NOMO-1 treated with dmso at 0.1 percent for 144 hours (cell line): ENCODE results near the gene DBI.

Experiments used
- DNase-seq: peaks from one replicate; lab custom pipeline; 2025; ENCODE audit not compliant: unreplicated experiment; lab: John Stamatoyannopoulos, UW

Gene DBI

DNA sequence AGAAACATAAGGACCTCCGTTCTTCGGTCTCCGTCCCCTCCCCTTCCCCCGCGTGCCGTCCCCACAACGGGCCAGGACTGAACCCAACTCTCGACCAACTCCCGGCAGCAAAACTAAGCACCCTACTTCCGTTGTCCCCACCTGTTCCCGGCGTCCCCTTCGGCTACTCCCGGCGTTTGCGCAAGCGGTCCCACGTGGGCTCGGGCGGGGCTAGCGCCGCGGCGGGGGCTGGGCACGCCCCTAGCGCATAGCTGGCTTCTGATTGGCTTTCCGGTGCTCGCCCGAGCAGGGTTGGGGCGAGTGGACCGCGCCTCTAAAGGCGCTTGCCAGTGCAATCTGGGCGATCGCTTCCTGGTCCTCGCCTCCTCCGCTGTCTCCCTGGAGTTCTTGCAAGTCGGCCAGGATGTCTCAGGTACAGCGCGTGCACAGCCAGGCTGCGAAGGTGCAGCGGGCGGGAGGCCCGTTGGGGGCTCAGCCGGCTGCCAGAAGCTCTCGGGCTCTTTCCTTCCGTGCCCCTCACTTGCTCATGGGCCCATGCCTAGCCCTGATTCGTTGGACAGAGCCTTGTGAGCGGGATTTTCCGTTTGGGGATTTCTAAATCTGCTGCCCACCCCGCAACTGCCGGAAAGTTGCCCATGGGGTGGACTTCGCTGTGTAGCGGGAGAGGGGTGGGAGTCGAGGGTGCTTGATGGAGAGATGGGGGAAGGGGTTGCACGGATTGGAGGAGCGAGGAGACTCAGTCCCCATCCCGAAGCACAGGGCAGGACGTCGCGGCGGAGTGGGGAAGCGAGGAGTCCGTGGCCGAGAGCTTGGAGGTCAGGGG, at the start of gene DBI, which contains the start of gene C2orf76:
DBI (plus strand) TSS at position 329 of the 823 bp plus-strand sequence; CDS start at position 404, 75 bp downstream.
C2orf76 (minus strand) TSS at position 186 of the 823 bp plus-strand sequence. CDS start 26,875 bp downstream, outside the sequence.
- DNase-seq, result peak; percentile 95

DNA sequence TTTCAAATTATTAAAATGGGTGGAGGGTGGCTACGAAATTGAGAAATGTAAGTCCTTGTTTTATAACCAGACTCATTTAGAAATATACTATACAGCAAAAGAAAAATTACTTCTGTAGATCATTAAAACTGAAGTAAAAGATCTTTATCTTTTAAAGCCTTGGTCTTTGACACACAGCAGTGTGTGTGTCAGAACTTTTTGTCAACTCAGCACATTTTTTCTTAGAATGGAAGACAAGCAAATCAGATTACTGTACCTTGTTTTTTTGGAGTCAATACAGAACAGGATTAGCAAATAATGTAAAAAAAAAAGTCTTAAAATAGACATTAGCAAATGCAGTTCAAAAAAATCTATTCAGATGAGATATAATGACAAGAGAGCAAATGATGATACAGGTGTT, 49.2 kb upstream of the DBI start:
- DNase-seq, result no peak

DNA sequence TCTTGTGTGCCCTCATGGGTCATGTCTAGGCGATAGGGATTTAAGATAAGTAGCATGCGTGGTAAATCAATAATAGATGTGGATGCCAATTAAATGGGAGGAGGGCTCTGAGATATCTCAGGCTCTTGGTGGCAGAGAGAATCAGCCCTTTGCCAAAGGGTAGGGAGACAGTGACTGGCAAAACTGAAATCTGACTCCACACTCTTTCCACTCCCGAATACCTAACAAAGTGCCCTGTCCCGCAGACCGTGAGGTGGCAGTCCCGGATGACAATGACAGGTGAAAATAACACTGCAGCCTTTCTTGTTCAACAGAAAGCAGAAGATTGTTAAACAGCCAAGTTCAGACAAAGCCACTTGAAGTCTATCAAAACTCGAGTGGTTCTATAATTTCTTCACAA, 47.2 kb upstream of the DBI start:
- no peak for DNase-seq

DNA sequence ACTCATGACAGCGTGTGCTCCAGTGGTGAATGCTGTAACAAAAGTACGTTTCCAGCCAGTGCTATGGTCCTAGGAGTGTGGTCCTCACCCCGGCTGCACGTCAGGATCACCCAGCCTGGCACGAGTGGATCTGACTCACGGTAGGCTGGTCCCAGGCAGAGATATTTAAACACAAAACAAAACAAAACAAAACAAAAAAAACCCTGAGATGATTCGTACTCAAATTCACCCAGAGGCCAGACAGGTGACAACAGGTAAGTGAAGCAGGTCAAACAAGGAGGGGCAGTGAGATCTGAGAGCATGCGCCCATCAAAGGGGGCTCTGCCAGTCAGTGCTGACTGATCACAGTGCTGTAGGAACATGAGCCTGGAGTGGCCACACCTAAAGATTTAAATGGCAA, 43.3 kb upstream of the DBI start:
- no peak for DNase-seq

DNA sequence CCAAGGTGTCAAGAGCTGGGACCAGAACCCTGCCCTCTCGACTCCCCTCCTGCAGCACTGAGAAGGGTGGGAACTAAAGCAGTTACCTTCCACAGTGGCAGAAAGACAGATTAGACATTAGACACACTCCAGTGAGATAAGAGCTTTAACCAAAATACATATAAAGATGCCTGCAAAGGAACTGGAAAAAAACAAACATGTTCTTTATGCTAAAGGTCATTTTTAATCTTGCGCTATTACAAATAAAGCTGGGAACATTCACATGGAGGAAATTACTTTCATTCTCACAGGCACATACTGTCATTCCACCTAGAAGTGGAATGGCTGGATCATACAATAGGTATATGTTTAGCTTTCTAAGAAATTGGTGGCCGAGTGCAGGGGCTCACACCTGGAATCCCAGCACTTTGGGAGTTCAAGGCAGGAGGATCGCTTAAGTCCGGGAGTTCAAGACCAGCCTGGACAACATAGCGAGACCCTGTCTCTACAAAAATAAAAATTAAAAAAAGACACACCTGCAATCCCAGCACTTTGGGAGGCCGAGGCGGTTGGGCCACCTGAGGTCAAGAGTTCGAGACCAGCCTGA, 42.0 kb upstream of the DBI start:
- no peak for DNase-seq

DNA sequence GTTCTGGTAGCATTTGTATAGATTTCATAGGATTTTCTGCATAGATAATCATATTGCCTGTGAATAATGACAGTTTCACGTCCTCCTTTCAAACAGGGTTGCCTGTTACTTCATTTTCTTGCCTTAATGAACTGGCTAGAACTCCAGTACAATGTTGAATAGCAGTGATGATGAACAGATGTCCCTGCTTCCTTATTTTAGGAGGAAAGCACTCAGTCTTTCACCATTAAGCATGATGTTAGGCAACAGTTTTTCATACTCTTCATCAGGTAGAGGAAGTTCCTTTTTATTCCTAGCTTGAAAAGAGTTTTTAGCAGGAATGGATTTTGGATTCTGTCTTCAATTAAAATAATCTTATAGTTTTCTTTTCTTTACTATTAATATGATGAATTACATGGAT, 39.8 kb upstream of the DBI start:
- peak; percentile 74 for DNase-seq

DNA sequence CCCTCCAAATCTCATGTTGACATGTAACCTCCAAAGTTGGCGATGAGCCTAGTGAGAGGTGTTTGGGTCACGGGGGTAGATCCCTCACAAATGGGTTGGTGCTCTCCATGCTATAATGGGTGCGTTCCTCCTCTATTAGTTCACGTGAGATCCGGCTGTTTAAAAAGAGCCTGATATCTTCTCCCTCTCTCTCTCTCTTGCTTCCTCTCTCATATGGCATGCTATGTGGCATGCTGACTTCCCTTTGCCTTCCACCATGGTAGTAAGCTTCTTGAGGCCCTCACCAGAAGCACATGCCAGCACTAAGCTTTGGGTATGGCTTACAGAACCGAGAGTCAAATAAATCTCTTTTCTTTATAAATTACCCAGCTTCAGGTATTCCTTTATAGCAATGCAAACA, 39.3 kb upstream of the DBI start:
- no peak for DNase-seq

DNA sequence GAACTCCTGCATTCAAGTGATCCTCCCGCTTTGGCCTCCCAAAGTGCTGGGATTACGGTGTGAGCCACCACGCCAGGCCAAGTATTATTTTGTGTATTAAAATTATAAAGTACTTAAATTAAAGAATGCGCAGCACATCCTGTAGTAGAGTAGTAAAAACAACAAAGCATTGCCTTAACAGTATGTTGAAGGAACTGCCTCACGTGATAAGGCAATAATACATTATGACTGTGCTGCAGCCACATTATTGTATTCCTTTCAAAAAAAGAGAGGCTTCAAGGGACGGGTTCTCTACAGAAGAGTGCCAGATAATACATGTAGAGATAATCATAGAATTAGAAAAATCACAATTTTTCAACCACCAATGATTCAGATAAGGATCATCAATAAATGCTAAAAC, 33.8 kb upstream of the DBI start:
- no peak for DNase-seq

DNA sequence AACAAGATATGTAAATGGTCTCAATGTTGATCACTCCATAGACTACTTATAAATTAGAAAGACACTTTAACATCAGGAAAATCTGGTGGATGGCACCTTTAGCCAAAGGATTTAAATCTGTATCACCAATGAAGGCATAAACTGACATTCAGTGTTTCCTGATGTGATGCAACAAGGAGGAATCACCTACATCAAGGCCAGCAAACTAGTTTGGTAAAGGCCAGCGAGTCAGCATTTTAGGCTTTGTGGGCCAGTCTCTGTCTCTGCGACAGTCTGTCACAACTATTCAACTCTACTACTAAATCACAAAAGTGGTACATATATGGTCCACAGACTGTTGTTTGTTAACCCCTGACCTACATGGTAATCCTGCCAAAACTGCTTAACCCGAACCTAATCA, 33.4 kb upstream of the DBI start:
- DNase-seq, result no peak

DNA sequence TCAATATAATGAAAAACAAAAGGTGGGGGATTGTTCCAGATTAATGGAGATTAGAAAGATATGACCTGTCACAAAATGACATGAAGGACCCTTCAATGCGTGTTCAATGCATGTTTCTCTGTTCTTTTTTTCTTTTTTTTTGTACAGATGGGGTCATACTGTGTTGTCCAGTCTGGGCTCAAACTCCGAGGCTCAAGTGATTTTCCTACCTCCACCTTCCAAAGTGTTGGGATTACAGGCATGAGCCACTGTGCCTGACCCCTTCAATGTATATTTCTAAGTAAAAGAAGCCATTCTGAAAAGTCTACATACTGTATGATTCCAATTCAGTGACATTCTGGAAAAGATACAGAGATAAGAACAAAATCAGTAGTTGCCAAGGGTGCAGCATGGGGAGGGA, 32.9 kb upstream of the DBI start:
- no peak for DNase-seq

DNA sequence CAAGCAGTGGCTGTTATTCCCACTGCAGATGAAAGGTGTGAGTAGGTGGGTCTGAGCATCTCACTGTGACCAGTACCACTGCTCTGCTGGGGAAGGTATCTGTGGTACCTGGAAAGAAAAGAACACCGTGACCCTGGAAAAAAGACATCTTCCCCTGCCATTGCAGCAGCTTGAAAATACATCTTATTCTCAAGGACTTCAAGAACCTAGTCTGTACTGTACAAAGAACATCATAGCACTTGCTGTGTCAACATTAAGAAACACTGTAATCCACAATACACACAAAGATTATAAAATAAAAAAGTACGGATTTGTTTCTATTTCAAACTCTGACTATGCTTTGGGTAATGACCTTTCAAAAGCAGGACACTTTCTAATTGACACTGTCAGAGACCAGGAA, 29.0 kb upstream of the DBI start:
- DNase-seq, result no peak

DNA sequence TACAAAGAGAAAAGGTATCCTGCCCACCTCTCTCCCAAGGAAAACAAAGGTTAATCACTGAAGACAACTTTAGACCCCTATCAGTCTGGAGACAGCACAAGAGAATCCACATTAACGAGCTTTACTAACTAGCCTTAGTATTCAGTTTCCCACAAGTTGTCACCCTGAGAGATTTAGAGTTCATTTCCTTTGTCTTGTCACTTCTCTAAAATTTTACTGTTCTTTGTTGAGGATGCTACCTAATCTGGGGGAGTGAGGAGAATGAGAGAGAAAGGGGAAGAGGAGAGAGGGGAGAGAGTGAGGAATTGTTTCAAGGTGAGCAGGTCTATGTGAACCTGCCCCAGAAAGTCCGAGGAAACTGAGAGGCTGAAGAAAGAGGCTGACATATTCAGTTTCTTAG, 28.5 kb upstream of the DBI start:
- no peak for DNase-seq

DNA sequence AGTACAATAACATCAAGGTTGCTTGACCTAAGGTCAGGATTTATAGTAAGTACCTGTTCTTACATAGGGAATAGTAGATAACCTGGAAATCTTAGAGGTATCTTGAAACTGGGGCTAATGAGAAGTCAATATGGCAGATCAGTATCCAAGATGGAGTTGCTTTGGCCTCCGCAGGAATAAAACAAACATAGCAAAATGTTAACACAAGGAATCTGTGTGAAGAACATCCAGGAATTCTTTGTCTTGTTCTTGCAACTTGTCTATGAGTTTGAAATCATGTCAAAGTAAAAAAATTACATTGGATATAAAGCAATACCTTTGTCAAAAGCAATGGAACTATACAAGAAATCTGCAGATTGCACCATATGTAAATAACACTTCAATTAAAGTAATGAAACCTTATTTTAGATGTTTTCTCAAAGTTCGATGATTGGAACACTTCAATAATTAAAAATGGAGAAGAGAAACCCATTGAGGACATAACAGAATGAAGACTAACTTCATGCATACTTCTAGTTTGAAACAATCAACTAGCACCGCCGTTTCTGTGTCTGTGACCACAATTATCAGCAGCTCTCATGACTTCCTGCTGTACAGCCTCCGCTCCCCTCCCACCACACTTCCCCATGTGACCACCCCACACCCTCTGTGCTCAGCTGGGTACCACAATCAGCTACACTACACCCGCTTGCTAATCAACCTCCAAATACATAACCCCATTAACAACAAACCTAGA, 27.8 kb upstream of the DBI start:
- DNase-seq, result peak; percentile 47

DNA sequence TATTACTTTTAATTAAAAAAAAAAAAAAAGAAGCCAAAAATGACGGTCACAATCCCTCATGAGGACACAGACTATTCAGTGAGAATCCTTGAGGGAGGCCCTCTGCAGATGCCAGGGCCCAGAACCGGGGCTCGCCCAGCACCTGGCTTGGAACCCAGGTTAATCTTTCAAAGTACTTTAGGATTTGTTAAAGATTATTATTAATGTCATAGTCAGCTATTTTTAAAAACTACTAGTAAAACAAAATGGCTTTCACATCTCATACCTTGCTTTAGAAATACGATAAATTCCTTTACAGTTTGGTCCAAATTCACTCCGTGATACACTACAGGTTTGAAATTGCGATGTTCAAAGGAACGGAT, 27.2 kb upstream of the DBI start:
- DNase-seq, result no peak

DNA sequence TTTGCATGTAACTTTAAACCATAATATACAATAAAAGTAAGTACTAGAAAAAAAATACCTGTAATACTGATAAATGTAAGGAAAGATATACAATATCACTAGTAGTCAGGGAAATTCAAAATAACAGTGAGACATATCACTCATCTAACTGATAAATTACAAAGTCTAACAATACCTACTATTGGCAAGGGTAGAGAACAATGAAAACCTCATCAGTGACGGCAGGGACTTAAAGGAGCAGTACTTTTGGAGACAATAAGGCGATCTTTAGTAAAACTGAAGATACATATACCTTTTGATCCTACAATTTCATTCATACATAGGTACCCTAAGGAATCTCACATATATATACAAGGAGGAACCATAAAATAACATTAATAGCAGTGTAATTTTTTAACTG, 25.1 kb upstream of the DBI start:
- no peak for DNase-seq

DNA sequence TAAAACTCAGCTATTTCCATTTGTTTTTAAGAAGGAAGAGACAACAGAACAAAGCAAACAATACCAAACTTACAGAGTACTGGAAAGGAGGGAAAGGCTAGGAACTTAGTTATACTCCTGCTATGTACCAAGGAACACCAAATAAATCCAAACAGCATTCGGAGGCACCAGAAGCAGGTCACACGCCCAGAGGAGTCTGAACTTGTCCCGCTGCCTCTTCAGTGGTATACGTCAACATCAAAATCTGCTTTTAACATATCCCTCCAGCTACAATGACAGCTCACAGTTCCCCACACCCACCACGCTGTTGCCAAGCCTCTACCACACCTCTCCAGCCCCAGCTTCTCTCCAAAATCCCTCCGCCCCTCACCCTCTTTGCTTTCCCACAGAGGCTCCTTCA, 17.5 kb upstream of the DBI start:
- no peak for DNase-seq

DNA sequence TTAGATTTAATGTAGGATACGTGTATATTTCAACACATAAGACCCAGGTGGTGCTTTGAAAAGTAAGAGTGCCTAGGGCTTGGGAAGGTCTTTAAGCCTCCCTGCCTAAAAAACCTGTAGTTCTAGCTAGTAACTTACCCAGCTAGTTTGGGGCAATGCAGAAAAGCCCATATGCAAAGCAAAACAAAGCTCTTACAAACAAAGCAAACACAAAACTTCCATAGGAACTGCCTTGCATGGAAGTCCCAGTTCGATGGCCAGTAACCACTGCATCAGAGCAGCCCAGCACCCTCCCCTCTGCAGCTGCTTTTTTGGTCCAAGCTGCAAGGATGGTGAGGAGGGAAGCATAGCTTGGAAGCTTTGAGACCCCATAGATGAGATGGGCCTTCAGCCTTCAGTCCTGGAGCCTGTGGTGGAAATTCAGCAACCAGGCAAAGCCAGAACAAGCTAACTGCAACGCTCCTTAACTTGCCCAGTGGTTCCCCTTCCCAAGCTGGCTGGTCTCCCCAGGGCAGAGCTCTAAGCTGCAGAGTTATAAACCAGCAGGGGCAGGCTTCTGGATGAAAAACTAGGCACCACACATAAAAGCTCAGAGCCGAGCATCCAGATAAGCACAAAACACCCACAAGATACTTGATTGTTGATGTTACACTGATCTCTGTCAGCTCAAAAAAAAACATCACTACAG, 16.3 kb upstream of the DBI start:
- no peak for DNase-seq

DNA sequence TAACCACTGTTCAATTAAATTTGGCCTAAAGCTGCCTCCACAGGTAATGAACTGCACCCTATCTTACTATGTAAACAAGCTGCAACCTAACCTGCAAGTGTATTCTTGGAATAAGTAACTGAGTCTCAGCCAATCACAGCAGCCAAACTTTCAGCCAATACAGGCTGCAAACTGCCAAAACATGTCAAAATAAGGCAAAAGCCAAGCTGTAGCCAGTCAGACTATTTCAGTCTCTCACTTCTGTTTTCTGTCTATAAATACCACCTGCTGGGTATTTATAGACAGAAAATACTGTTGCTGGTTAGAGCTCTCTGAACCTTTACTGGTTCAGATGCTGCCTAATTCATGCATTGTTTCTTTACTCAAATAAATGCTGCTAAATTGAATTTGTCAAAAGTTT, 14.4 kb upstream of the DBI start:
- DNase-seq, result peak; percentile 57

DNA sequence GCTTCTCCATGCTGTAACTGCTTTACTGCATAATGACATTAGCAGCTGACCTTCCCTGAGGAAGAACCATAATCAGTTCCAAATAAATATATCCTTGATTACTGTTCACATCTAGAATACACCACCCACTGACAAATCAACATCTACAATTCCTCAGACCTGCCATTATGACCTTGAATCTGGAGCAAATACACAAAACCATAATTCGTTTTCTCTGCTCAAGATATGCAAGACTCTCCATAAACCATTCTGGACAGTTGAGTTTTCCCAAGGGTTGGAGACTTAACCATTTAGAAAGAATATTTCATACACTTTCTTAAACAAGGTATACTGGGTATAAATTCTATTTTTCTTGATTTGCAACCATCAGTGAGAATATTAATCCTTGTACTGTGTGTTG, 11.9 kb upstream of the DBI start:
- no peak for DNase-seq

DNA sequence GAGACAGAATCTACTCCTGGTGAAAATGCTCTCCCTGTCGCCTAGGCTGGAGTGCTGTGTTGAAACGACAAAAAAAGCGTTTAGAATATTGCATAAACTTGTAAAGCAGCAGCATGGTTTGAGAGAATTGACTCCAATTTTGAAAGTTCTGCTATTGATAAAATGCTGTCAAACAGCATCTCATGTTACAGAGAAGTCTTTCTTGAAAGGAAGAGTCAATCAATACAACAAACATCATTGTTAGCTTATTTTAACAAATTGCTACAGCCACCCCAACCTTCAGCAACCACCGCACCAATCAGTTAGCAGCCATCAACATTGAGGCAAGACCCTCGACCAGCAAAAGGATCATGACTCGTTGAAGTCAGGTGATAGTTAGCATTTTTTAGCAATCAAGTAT, 7.0 kb upstream of the DBI start:
- no peak for DNase-seq

DNA sequence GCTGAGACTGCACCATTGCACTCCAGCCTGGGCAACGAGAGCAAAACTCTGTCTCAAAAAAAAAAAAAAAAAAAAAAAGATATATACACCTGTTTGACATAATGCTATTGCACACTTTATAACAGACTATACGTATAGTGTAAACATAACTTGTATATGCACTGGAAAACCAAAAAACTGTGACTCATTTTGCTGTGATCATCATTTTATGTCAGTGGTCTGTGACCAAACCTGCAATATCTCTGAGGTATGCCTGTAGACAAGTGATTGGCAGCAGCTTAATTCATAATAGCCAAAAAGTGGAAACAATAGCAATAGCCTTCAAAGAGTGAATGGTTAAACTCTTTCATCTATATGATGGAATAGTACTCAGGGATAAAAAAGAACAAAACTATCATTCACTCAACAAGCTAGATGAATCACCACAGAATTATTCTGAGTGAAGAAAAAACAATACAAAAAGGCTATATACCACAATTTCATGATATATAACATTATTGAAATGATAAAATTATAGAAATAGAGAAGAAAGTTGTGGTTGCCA, 6.3 kb upstream of the DBI start:
- DNase-seq, result no peak
